SK-N-MC (cell line): ENCODE data around the gene FRMD4A.

Experiments used
- EZH2 ChIP-seq: fragments of 200-600 bp; sonication (generic); IDR thresholded peaks from one replicate; pipeline ENCODE4 v1.6.1; 2017; ENCODE audit warnings: antibody characterized with exemption
- FOXP2 ChIP-seq: optimal IDR thresholded peaks from 2 replicates; pipeline ENCODE3; 2011; ENCODE audit warnings: mild to moderate bottlenecking, moderate library complexity; ENCODE audit not compliant: insufficient read depth; ENCODE audit errors: extremely low read length, control extremely low read depth
- POLR2AphosphoS5 ChIP-seq: IDR thresholded peaks from 2 replicates; pipeline ENCODE4 v1.6.1; 2012; ENCODE audit warnings: mild to moderate bottlenecking, low read depth, low read length, borderline replicate concordance

DNA sequence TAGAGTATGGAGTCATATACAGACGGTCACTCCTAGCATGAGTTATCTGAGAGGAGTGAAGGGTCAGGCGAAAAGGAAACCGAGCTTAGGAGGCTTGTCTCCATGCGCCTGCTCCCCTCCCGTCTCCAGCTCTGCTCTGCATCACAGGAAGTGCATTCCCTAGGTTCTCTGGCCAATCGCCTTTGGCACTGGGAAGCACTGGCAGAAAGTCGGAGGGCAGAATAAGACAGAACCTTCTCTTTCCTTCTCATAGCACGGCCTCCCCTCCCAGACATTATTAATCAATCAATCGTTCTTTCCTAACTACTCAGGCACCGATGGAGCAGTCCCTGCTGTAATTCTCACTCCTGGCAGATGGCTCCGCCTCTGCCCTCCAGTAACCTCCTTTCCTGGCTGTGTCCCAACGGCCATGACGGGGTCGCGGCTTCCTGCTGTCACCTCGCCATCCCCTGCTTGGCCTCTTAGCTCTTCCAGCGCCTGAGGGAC, 177.1 kb downstream of the FRMD4A start:
- TF ChIP-seq EZH2 = no peak
- TF ChIP-seq POLR2AphosphoS5 = no peak
- no peak for TF ChIP-seq FOXP2
